Measurements from ENCODE around the gene TULP1.
"Not testable (repeated sequence)": the region's sequence is repeated elsewhere in the genome, so short reads cannot be mapped to it uniquely, and the experiment has no call there.

DNA sequence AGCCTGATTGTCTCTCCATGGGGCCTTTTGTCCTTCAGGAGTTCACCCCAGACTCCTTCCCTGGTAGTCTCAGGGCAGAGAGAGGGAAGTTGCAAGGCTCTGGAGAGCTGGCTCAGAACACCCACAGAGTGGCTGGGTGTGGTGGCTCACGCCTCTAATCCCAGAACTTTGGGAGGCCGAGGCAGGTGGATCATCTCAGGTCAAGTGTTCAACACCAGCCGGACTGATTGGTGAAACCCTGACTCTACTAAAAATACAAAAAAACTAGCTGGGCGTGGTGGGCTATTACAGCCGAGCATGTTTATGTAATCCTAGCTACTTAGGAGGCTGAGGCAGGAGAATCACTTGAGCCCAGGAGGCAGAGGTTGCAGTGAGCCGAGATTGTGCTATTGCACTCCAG, 23.2 kb upstream of the TULP1 start:
- TF ChIP-seq EZH2 (IDR thresholded peaks at IDR 0.05; ENCODE audit: insufficient read depth, poor library complexity, severe bottlenecking); EZH2phosphoT487 (IDR thresholded peaks at IDR 0.05; ENCODE audit: insufficient read depth, low read depth): not testable (repeated sequence)
